ENCODE results near the gene CLEC16A.

Gene CLEC16A

DNA sequence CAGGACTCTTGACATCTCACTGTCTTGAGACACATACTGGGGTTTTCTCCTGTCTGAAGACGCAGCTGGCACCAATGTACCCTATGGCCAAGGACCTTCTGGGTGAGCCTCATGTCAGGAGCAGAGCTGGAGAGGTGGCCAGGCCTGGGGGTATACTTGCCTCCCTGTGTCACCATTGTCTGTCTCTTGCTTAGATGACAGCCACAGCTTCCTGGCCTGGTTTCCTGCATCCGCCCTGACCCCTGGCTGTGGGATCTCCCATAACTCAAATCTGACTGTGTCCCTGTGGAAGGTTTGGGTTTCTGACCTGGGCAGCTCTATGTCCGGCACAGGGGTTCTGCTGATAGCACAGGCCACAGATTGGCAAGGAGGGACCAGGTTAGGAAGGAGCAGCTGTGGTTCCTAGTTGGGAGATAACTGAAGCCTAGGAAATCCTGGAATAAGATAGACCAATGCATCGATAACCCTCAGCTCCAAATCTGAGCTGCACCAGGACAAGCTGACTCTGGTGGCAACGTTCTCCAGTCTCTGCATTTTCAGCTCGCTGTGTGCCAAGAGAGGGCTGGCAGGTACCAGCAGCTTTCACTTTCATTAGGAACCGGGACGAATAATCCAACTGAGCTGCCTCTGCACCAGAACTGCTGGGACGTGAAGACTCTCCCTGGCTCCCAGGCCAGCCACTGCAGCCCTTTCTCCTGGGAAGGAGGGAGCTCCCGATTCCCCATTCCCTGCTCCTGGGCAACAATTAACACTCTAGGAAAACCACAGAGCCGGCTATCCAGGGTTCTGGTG is 7.1 kb upstream of the CLEC16A start:
- TF ChIP-seq CREB1 (IDR thresholded peaks at IDR 0.05; ENCODE audit: low read depth) (no peak), EGR1 (IDR thresholded peaks at IDR 0.05) (no peak), TCF12 (IDR thresholded peaks at IDR 0.05; ENCODE audit: low read depth) (no peak), EP300 (IDR thresholded peaks at IDR 0.05; ENCODE audit: borderline replicate concordance) (no peak), TEAD4 (IDR thresholded peaks at IDR 0.05) (no peak), FOXM1 (IDR thresholded peaks at IDR 0.05; ENCODE audit: borderline replicate concordance, low read depth) (no peak), CEBPB (IDR thresholded peaks at IDR 0.05) (no peak), YY1 (IDR thresholded peaks at IDR 0.05; ENCODE audit: low read depth) (no peak)
- TF ChIP-seq, protein P1, sequence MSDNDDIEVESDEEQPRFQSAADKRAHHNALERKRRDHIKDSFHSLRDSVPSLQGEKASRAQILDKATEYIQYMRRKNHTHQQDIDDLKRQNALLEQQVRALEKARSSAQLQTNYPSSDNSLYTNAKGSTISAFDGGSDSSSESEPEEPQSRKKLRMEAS (IDR thresholded peaks at IDR 0.05) = no peak

DNA sequence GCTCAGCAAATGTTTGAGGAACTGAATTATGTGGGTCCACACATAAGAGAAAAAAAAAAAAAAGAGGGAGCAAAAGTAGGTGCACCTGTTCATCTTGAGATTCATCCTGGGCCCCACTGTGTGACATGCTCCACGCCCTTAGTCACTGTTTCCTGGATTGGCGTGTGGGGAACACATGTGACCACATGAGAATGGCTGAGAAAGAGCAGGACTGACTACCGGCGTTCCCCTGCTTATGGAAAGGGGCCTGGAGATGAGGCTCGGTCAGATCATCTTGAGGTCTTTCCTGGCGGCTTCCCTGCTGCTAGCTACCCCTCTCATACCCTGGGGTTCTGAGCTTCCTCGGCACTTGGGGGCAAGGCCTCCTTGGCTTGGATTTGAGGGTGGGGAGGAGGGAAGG is 6.0 kb upstream of the CLEC16A start:
- TF ChIP-seq ZBTB7A (IDR thresholded peaks at IDR 0.05; ENCODE audit: low read depth) (no peak), CEBPB (IDR thresholded peaks at IDR 0.05) (no peak), RAD21 (IDR thresholded peaks at IDR 0.05; ENCODE audit: low read depth) (no peak), TAF1 (IDR thresholded peaks at IDR 0.05; ENCODE audit: low read depth) (no peak)
- TF ChIP-seq, protein P1 (IDR thresholded peaks at IDR 0.05) = no peak

DNA sequence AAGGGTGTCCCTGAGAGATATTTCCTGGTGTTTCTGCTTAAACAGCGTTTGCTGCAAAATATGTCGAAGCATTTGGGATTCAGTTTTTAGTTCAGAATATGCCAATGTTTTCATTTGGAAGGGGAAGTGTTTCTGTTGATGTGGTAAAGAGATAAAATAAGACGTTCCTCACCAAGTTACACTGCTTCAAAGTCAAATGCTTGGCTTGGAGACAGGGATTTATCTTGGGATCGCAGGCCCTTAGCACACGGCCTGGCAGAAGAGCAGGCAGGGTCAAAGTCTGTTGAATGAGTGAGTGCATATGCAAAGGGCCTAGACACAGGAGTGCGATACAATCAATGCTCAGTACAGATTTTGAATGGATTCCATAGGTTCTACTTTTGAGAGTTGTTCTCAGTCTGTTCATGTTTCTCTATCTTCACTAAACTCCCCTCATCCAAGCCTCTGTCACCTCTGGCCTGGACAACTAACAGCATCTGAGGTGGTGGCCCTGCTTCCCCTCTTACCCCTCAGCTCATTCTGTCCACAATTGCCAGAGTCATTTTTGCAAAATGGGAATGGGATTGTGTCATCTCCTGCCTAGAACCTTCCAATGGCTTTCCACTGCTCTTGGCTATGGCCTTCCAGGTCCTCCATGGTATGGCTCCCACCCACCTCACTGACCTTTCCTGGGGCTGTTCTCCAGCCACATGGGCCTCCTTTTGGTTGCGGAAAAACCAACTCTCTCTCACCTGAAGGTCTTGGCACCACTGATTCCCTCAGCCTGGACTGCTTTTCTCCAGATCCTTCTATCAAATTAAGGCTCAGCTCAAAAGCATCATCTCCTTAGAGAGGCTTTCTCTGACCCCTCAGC is 5.3 kb upstream of the CLEC16A start:
- no peak for TF ChIP-seq ZBTB7A (IDR thresholded peaks at IDR 0.05; ENCODE audit: low read depth)
- TF ChIP-seq EGR1 (IDR thresholded peaks at IDR 0.05) = no peak

DNA sequence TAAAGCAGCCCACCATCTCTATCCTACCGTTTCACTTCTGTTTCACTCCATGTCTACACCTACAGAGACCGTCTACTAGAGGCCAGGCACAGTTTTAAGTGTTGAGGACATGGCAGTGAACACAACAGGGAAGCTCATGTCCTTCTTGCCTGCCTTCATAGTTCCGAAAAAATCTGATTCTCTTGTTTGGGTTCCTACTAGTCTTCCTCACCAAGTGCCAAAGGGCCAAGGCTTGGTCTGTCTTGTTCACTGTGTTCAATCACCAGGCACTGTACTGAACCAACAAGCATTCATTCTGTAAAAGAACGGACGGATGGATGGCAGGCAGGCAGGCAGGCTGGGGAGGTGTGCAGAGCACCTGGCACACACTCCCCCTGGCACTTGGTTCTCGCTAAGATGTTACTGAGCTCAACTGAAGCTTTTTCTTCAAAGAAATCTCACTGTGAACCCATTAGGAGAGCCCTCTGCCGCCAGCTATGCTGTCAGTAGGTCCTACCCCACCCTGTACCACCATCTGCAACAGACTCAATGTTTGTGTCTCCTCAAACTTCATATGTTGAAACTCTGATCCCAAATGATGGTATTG is 4.6 kb upstream of the CLEC16A start:
- TF ChIP-seq, protein P2, sequence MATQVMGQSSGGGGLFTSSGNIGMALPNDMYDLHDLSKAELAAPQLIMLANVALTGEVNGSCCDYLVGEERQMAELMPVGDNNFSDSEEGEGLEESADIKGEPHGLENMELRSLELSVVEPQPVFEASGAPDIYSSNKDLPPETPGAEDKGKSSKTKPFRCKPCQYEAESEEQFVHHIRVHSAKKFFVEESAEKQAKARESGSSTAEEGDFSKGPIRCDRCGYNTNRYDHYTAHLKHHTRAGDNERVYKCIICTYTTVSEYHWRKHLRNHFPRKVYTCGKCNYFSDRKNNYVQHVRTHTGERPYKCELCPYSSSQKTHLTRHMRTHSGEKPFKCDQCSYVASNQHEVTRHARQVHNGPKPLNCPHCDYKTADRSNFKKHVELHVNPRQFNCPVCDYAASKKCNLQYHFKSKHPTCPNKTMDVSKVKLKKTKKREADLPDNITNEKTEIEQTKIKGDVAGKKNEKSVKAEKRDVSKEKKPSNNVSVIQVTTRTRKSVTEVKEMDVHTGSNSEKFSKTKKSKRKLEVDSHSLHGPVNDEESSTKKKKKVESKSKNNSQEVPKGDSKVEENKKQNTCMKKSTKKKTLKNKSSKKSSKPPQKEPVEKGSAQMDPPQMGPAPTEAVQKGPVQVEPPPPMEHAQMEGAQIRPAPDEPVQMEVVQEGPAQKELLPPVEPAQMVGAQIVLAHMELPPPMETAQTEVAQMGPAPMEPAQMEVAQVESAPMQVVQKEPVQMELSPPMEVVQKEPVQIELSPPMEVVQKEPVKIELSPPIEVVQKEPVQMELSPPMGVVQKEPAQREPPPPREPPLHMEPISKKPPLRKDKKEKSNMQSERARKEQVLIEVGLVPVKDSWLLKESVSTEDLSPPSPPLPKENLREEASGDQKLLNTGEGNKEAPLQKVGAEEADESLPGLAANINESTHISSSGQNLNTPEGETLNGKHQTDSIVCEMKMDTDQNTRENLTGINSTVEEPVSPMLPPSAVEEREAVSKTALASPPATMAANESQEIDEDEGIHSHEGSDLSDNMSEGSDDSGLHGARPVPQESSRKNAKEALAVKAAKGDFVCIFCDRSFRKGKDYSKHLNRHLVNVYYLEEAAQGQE (IDR thresholded peaks at IDR 0.05; ENCODE audit: low read depth) = no peak
- no peak for TF ChIP-seq FOXM1 (IDR thresholded peaks at IDR 0.05; ENCODE audit: borderline replicate concordance, low read depth)
- no peak for TF ChIP-seq CEBPB (IDR thresholded peaks at IDR 0.05)
- TF ChIP-seq YY1 (IDR thresholded peaks at IDR 0.05; ENCODE audit: low read depth) = no peak

DNA sequence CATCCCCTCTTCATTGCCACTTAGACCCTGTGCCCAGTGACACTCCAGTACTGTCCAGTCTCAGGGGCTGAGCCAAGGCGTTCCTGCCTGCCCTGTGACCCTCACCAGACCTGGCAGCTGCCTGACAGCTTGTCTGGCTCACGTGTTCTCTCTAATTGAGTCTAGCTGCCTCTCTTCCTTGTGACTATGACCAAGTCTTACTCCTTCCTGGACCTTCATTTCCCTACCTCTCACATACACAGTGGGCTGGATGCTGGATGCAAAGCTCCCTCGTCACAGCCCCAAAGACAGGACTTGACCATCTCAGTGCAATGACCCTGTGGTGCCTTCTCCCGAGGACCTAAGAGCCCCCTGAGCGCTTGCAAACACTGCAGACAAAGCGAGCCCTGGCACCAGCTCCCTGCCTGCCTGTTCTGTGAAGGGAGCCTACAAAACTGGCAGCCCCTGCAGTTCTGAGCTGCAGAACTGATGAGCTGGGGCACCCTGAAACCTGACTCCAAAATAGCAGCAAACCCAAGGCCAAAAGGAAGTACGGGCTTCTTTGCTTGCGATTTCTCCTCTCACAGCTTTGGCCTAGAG is 3.8 kb upstream of the CLEC16A start:
- TF ChIP-seq, protein P1 (IDR thresholded peaks at IDR 0.05) = no peak
- TF ChIP-seq TCF12 (IDR thresholded peaks at IDR 0.05; ENCODE audit: low read depth) = no peak
- TF ChIP-seq NFIC (IDR thresholded peaks at IDR 0.05) = no peak
- TF ChIP-seq, protein P2 (IDR thresholded peaks at IDR 0.05; ENCODE audit: low read depth) = no peak
- no peak for TF ChIP-seq CEBPB (IDR thresholded peaks at IDR 0.05)
- no peak for TF ChIP-seq TEAD4 (IDR thresholded peaks at IDR 0.05)
- no peak for TF ChIP-seq ZBTB7A (IDR thresholded peaks at IDR 0.05; ENCODE audit: low read depth)
- no peak for TF ChIP-seq FOXM1 (IDR thresholded peaks at IDR 0.05; ENCODE audit: borderline replicate concordance, low read depth)
- no peak for TF ChIP-seq TAF1 (IDR thresholded peaks at IDR 0.05; ENCODE audit: low read depth)
- TF ChIP-seq, protein P3, sequence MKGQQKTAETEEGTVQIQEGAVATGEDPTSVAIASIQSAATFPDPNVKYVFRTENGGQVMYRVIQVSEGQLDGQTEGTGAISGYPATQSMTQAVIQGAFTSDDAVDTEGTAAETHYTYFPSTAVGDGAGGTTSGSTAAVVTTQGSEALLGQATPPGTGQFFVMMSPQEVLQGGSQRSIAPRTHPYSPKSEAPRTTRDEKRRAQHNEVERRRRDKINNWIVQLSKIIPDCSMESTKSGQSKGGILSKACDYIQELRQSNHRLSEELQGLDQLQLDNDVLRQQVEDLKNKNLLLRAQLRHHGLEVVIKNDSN (IDR thresholded peaks at IDR 0.05) = no peak
- no peak for TF ChIP-seq CREB1 (IDR thresholded peaks at IDR 0.05; ENCODE audit: low read depth)
- TF ChIP-seq YY1 (IDR thresholded peaks at IDR 0.05; ENCODE audit: low read depth) = no peak
- TF ChIP-seq RAD21 (IDR thresholded peaks at IDR 0.05; ENCODE audit: low read depth) = no peak
- no peak for TF ChIP-seq EP300 (IDR thresholded peaks at IDR 0.05; ENCODE audit: borderline replicate concordance)
- no peak for TF ChIP-seq EGR1 (IDR thresholded peaks at IDR 0.05)
